HFFc6 (cell line): ENCODE results near the gene DRAP1. TPM values are rescaled to one million over a fixed set of nuclear protein-coding genes. Genes with fewer than 3 reads are reported as not detected.

Experiments used
- DNase-seq: peaks from one replicate; pipeline ENCODE4 v3.0.0-alpha.2; 2018
- H3K27ac Mint-ChIP-seq: 2 replicates; pipeline ENCODE4 v1.8.0; 2020; ENCODE audit warnings: mild to moderate bottlenecking, mixed read lengths
- H3K27me3 Mint-ChIP-seq: 2 replicates; pipeline ENCODE4 v1.8.0; 2021; ENCODE audit warnings: mild to moderate bottlenecking, moderate library complexity, mixed read lengths; ENCODE audit not compliant: insufficient read depth
- H3K36me3 Mint-ChIP-seq: 2 replicates; pipeline ENCODE4 v1.8.0; 2021; ENCODE audit warnings: low read depth, mixed read lengths
- H3K4me1 Mint-ChIP-seq: 2 replicates; pipeline ENCODE4 v1.8.0; 2020; ENCODE audit warnings: low read depth, mixed read lengths
- H3K4me3 Mint-ChIP-seq: 2 replicates; pipeline ENCODE4 v1.8.0; 2020; ENCODE audit warnings: mild to moderate bottlenecking, moderate library complexity, mixed read lengths
- H3K9me3 Mint-ChIP-seq: 2 replicates; pipeline ENCODE4 v1.8.0; 2020; ENCODE audit warnings: mild to moderate bottlenecking, mixed read lengths
- total RNA-seq, 6 experiments: library from RNA; stranded (reverse); fragmentation: NEBNext Ultra II Directional; extraction: Animal tissue kit (Norgen Biotek cat#: 25700); gene quantifications; 2 replicates in 1 of 6; 3 replicates in 5 of 6; pipeline ENCODE4 v1.2.3, GENCODE V29; 2021
- TF ChIP-seq, protein P1 (sequence below): fragments of 200-600 bp; sonication (generic); IDR thresholded peaks from 2 replicates; pipeline ENCODE4 v1.5.0; 2021; ENCODE audit warnings: antibody characterized with exemption, mild to moderate bottlenecking

The DRAP1 gene
- total RNA-seq, 6 experiments from 2014 or later, result 362 to 687 (median 615) TPM

GRCh38 chr11:65900125-65900898 is 18.9 kb upstream of the DRAP1 start, which contains the start of gene FOSL1:
FOSL1 (minus strand) TSS chr11:65900388; CDS start chr11:65900339, 49 bp downstream.
- Mint-ChIP-seq H3K36me3 (peaks cover 34% of the 10 kb centered on the region), H3K4me3 (peak within 1 kb of the TSS; percentile 97), H3K27me3 (peaks cover 40% of the 10 kb centered on the region), H3K27ac (peak within 1 kb of the TSS; percentile 95), H3K4me1 (peaks cover 63% of the 10 kb centered on the region), H3K9me3 (peaks cover 12% of the 10 kb centered on the region)
- peak; percentile 96 for DNase-seq
- TF ChIP-seq, protein P1, sequence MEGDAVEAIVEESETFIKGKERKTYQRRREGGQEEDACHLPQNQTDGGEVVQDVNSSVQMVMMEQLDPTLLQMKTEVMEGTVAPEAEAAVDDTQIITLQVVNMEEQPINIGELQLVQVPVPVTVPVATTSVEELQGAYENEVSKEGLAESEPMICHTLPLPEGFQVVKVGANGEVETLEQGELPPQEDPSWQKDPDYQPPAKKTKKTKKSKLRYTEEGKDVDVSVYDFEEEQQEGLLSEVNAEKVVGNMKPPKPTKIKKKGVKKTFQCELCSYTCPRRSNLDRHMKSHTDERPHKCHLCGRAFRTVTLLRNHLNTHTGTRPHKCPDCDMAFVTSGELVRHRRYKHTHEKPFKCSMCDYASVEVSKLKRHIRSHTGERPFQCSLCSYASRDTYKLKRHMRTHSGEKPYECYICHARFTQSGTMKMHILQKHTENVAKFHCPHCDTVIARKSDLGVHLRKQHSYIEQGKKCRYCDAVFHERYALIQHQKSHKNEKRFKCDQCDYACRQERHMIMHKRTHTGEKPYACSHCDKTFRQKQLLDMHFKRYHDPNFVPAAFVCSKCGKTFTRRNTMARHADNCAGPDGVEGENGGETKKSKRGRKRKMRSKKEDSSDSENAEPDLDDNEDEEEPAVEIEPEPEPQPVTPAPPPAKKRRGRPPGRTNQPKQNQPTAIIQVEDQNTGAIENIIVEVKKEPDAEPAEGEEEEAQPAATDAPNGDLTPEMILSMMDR, result no peak; the same call in 1 of the 2 replicates

- DNase-seq, result no peak
- H3K36me3 Mint-ChIP-seq, result peaks cover 29% of the 10 kb centered on the region
- H3K4me1 Mint-ChIP-seq, result peaks cover 58% of the 10 kb centered on the region
- TF ChIP-seq, protein P1, result no peak
- peaks cover 12% of the 10 kb centered on the region for H3K9me3 Mint-ChIP-seq
- H3K4me3 Mint-ChIP-seq, result peak overlapping the region; percentile 67
- peaks cover 35% of the 10 kb centered on the region for H3K27me3 Mint-ChIP-seq
- H3K27ac Mint-ChIP-seq, result peak overlapping the region; percentile 95
These were observed 18.4 kb upstream of the DRAP1 start for GRCh38 chr11:65900899-65901180.

GRCh38 chr11:65903068-65903481 is 16.2 kb upstream of the DRAP1 start:
- H3K4me1 Mint-ChIP-seq, result peaks cover 54% of the 10 kb centered on the region
- H3K27me3 Mint-ChIP-seq, result peaks cover 14% of the 10 kb centered on the region
- peak overlapping the region; percentile 68 for H3K4me3 Mint-ChIP-seq
- TF ChIP-seq, protein P1, result no peak
- DNase-seq, result peak; percentile 93
- peaks cover 5% of the 10 kb centered on the region for H3K9me3 Mint-ChIP-seq
- H3K36me3 Mint-ChIP-seq, result peaks cover 10% of the 10 kb centered on the region
- H3K27ac Mint-ChIP-seq, result peak overlapping the region; percentile 95

DNA sequence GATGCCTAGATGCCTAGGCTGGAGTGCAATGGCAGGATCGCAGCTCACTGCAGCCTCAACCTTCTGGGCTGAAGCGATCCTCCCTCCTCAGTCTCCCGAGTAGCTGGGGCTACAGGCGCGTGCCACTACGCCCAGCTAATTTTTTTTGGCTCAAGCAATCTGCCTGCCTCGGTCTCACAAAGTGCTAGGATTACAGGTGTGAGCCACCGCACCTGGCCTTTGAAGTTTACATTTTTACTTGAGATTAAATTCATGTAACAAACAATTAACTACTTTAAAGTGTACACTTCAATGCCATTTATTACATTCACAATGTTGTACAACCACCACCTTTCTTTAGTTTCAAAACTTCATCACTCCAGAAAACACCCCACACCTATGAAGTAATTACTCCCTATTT is 15.5 kb upstream of the DRAP1 start:
- Mint-ChIP-seq H3K9me3 (peaks cover 3% of the 10 kb centered on the region), H3K27ac (peak overlapping the region; percentile 95), H3K4me1 (peaks cover 54% of the 10 kb centered on the region), H3K4me3 (peak overlapping the region; percentile 68), H3K36me3 (peaks cover 4% of the 10 kb centered on the region), H3K27me3 (peaks cover 7% of the 10 kb centered on the region)
- DNase-seq, result no peak
- TF ChIP-seq, protein P1, result no peak

GRCh38 chr11:65906602-65907001 is 12.6 kb upstream of the DRAP1 start:
- H3K36me3 Mint-ChIP-seq, result no peaks in the 10 kb centered on the region
- H3K9me3 Mint-ChIP-seq, result no peaks in the 10 kb centered on the region
- no peak for DNase-seq
- no peak overlapping the region for H3K4me3 Mint-ChIP-seq
- peaks cover 69% of the 10 kb centered on the region for H3K4me1 Mint-ChIP-seq
- TF ChIP-seq, protein P1, result no peak
- H3K27me3 Mint-ChIP-seq, result peaks cover 1% of the 10 kb centered on the region
- H3K27ac Mint-ChIP-seq, result no peak overlapping the region; the same call in 1 of the 2 replicates
